OCI-LY7 (cell line): ENCODE measurements around the gene SECISBP2.

Source experiments
- CTCF ChIP-seq: fragments of 200-600 bp; sonication (generic); conservative IDR thresholded peaks from 2 replicates; pipeline ENCODE4 v1.5.1; 2014; ENCODE audit warnings: mild to moderate bottlenecking, antibody characterized with exemption, low read length, moderate library complexity, mixed read lengths
- EZH2phosphoT487 ChIP-seq: fragments of 200-600 bp; sonication (generic); IDR thresholded peaks from 2 replicates; pipeline ENCODE4 v1.6.1; 2018; ENCODE audit warnings: low read depth, borderline replicate concordance, mild to moderate bottlenecking, mixed run types, antibody characterized with exemption, low read length, moderate library complexity, mixed read lengths

DNA sequence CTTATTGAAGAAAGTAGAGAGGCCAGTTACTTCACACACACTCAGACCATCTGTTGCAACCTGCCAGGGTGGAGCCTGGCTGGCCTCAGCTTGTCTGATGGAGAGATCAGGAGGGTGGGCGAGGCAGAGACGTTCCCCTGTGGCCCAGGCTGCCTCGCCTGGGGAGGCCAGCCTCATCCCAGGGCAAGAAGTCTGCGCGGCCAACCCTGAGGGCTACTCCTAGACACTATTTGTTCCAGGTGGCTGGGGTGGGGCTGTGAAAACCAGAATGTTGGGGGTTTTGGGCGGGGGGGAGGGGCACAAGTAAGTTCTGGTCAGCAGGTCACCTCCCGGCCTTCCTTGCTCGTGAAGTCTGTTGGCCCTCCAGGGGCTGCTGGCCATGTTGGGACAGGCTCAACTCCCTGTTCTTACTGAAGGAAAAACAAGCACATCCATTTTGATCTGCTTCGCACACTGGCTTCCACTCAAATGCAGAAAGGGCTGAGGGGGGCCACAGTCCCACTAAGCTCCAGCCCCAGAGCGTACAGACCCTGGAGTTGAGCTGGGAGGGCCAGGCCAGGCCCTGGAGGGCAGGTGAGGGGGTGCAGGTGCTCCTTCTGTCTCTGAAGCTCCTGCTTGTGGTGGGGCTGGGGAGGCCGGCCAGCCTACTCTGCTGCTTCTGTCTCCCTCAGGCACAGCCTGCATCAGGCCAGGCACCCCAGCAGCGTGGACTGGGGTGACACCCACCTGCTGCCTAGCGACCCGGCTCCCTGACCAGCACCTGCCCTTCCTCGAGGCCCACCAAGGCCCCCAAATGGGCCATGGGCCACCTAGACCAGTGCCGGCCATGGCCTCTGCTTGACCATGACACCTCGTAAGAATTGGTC lies 46.6 kb downstream of the SECISBP2 start:
- TF ChIP-seq CTCF (no peak), EZH2phosphoT487 (no peak)
